Neural progenitor cell (in vitro differentiated cells): Measurements from ENCODE around the gene FAM111A. TPM values are rescaled to one million over a fixed set of nuclear protein-coding genes. Genes with fewer than 3 reads are reported as not detected.

Experiments
- DNase-seq: peaks from one replicate; pipeline ENCODE4 v3.0.0-alpha.2; 2016; ENCODE audit warnings: low spot score
- H2AFZ ChIP-seq: fragments of 200-600 bp; sonication (generic); replicated peaks from 2 replicates; pipeline ENCODE4 v1.6.1; 2016; ENCODE audit warnings: antibody characterized with exemption
- H3F3A ChIP-seq: fragments of 200-600 bp; sonication (generic); 2 replicates; pipeline ENCODE4 v1.6.1; 2016; ENCODE audit warnings: antibody characterized with exemption, low read depth
- H3K27ac ChIP-seq: fragments of 200-600 bp; sonication (generic); 2 replicates; pipeline ENCODE4 v1.5.1; 2016; ENCODE audit warnings: mild to moderate bottlenecking
- H3K27me3 ChIP-seq: fragments of 200-600 bp; sonication (generic); 2 replicates; pipeline ENCODE4 v1.6.1; 2016; ENCODE audit warnings: mild to moderate bottlenecking, moderate library complexity
- H3K36me3 ChIP-seq: fragments of 200-600 bp; sonication (generic); 2 replicates; pipeline ENCODE4 v1.5.1; 2016
- H3K4me1 ChIP-seq: fragments of 200-600 bp; sonication (generic); 2 replicates; pipeline ENCODE4 v1.6.1; 2016; ENCODE audit warnings: mixed run types
- H3K4me2 ChIP-seq: fragments of 200-600 bp; sonication (generic); 2 replicates; pipeline ENCODE4 v1.6.1; 2016
- H3K4me3 ChIP-seq: fragments of 200-600 bp; sonication (generic); 2 replicates; pipeline ENCODE4 v1.5.1; 2016
- H3K79me2 ChIP-seq: fragments of 200-600 bp; sonication (generic); 2 replicates; pipeline ENCODE4 v1.6.1; 2016; ENCODE audit warnings: low read depth
- H3K9ac ChIP-seq: fragments of 200-600 bp; sonication (generic); 2 replicates; pipeline ENCODE4 v1.6.1; 2016
- H3K9me3 ChIP-seq: fragments of 200-600 bp; sonication (generic); 2 replicates; pipeline ENCODE4 v1.5.1; 2016; ENCODE audit warnings: low read depth
- H4K20me1 ChIP-seq: fragments of 200-600 bp; sonication (generic); 2 replicates; pipeline ENCODE4 v1.6.1; 2016; ENCODE audit warnings: low read depth
- H3K27ac Mint-ChIP-seq: 3 replicates; pipeline ENCODE4 v1.8.0; 2021; ENCODE audit warnings: mixed read lengths
- H3K27me3 Mint-ChIP-seq: 2 replicates; pipeline ENCODE4 v1.8.0; 2022; ENCODE audit warnings: low read depth, mild to moderate bottlenecking, inconsistent platforms, moderate library complexity, mixed read lengths; ENCODE audit not compliant: insufficient read depth
- H3K36me3 Mint-ChIP-seq: 3 replicates; pipeline ENCODE4 v1.8.0; 2021; ENCODE audit warnings: mixed read lengths
- H3K4me1 Mint-ChIP-seq: 3 replicates; pipeline ENCODE4 v1.8.0; 2021; ENCODE audit warnings: mixed read lengths
- H3K4me3 Mint-ChIP-seq: 3 replicates; pipeline ENCODE4 v1.8.0; 2021; ENCODE audit warnings: mild to moderate bottlenecking, moderate library complexity, mixed read lengths
- H3K9me3 Mint-ChIP-seq: 3 replicates; pipeline ENCODE4 v1.8.0; 2020; ENCODE audit warnings: mixed read lengths
- CTCF ChIP-seq: fragments of 200-600 bp; sonication (generic); IDR thresholded peaks from 2 replicates; pipeline ENCODE4 v1.5.1; 2017; ENCODE audit warnings: antibody characterized with exemption, mild to moderate bottlenecking
- EZH2 ChIP-seq: fragments of 200-600 bp; sonication (generic); IDR thresholded peaks from 2 replicates; pipeline ENCODE4 v1.6.1; 2017; ENCODE audit warnings: antibody characterized with exemption, mild to moderate bottlenecking, moderate library complexity
- EZH2phosphoT487 ChIP-seq: fragments of 200-600 bp; sonication (generic); IDR thresholded peaks from 2 replicates; pipeline ENCODE4 v1.6.1; 2017; ENCODE audit warnings: antibody characterized with exemption
- total RNA-seq: library from RNA; depleted of rRNA; stranded (reverse); fragments of >200 nt; gene quantifications from 2 replicates; pipeline ENCODE4 v1.2.3, GENCODE V29; 2015; ENCODE audit warnings: low replicate concordance

FAM111A gene
- total RNA-seq, 1 donor from 2014 or later = 32.7 TPM

- Histone ChIP-seq H3K4me2 (no peak overlapping the region), H3K36me3 (no peaks in the 10 kb centered on the region), H3K9me3 (no peaks in the 10 kb centered on the region), H3K4me1 (peaks cover 51% of the 10 kb centered on the region), H3K27ac (no peak overlapping the region), H4K20me1 (peaks cover 99% of the 10 kb centered on the region), H3F3A (peaks cover 24% of the 10 kb centered on the region), H2AFZ (no peak overlapping the region), H3K27me3 (no peaks in the 10 kb centered on the region), H3K4me3 (no peak overlapping the region), H3K9ac (no peak overlapping the region), H3K79me2 (peaks cover 95% of the 10 kb centered on the region)
- DNase-seq = no peak
- peaks cover 91% of the 10 kb centered on the region for H3K4me1 Mint-ChIP-seq
- peak overlapping the region; percentile 69 for H3K4me3 Mint-ChIP-seq
- TF ChIP-seq EZH2 (no peak), CTCF (no peak), EZH2phosphoT487 (no peak)
- peak overlapping the region; percentile 98 for H3K27ac Mint-ChIP-seq
- H3K27me3 Mint-ChIP-seq = peaks cover 11% of the 10 kb centered on the region
- peaks cover 5% of the 10 kb centered on the region for H3K9me3 Mint-ChIP-seq
- H3K36me3 Mint-ChIP-seq = peaks cover 57% of the 10 kb centered on the region
Observed at GRCh38 chr11:59183771-59184170, 41.1 kb downstream of the FAM111A start.

- Histone ChIP-seq H3K4me1 (peaks cover 40% of the 10 kb centered on the region), H3K27ac (peak overlapping the region; percentile 46), H3K27me3 (no peaks in the 10 kb centered on the region), H4K20me1 (peaks cover 89% of the 10 kb centered on the region), H3K9me3 (no peaks in the 10 kb centered on the region), H2AFZ (no peak overlapping the region), H3K9ac (no peak overlapping the region), H3K4me3 (no peak overlapping the region), H3K36me3 (no peaks in the 10 kb centered on the region), H3F3A (peaks cover 15% of the 10 kb centered on the region), H3K79me2 (peaks cover 85% of the 10 kb centered on the region), H3K4me2 (peak overlapping the region; percentile 62)
- TF ChIP-seq CTCF (no peak), EZH2phosphoT487 (no peak), EZH2 (no peak)
- DNase-seq = no peak
- Mint-ChIP-seq H3K4me1 (peaks cover 83% of the 10 kb centered on the region), H3K27me3 (peaks cover 11% of the 10 kb centered on the region), H3K9me3 (peaks cover under 1% of the 10 kb centered on the region), H3K4me3 (peak overlapping the region; percentile 69), H3K36me3 (peaks cover 61% of the 10 kb centered on the region), H3K27ac (peak overlapping the region; percentile 98)
Observed at GRCh38 chr11:59184691-59185339, 42.2 kb downstream of the FAM111A start.

- no peak overlapping the region for H3K9ac ChIP-seq
- H3K9me3 Mint-ChIP-seq = no peaks in the 10 kb centered on the region
- H3K9me3 ChIP-seq = no peaks in the 10 kb centered on the region
- H3K36me3 ChIP-seq = no peaks in the 10 kb centered on the region
- H3K36me3 Mint-ChIP-seq = peaks cover 66% of the 10 kb centered on the region
- no peaks in the 10 kb centered on the region for H3K27me3 ChIP-seq
- H3K27ac Mint-ChIP-seq = peak overlapping the region; percentile 98
- peaks cover 79% of the 10 kb centered on the region for H3K79me2 ChIP-seq
- no peak for DNase-seq
- TF ChIP-seq EZH2 (no peak), EZH2phosphoT487 (no peak), CTCF (no peak)
- peaks cover 8% of the 10 kb centered on the region for H3K27me3 Mint-ChIP-seq
- peak overlapping the region; percentile 69 for H3K4me3 Mint-ChIP-seq
- H3K27ac ChIP-seq = no peak overlapping the region
- H3K4me2 ChIP-seq = peak overlapping the region; percentile 62
- H2AFZ ChIP-seq = no peak overlapping the region
- peaks cover 34% of the 10 kb centered on the region for H3K4me1 ChIP-seq
- no peak overlapping the region for H3K4me3 ChIP-seq
- peaks cover 8% of the 10 kb centered on the region for H3F3A ChIP-seq
- peaks cover 83% of the 10 kb centered on the region for H4K20me1 ChIP-seq
- H3K4me1 Mint-ChIP-seq = peaks cover 76% of the 10 kb centered on the region
Observed at GRCh38 chr11:59185386-59185945, 42.8 kb downstream of the FAM111A start.
